Adrenal gland (tissue), 19 donors: ENCODE data around the gene RIBC1. TPM values are rescaled to one million over a fixed set of nuclear protein-coding genes. Genes with fewer than 3 reads are reported as not detected.

Experiments
- DNase-seq, 7 donors: peaks; one replicate each; pipeline ENCODE4 v3.0.0-alpha.2; 2019 to 2020
- H3K27ac ChIP-seq, 5 donors: fragments of 200-600 bp; sonication (generic) in 4 of 5; 1 replicate in 3 of 5; 2 replicates in 2 of 5; pipeline versions ENCODE4 v1.5.1 to v1.8.0; 2016 to 2020; ENCODE audit warnings: mild to moderate bottlenecking in 1 of 5
- H3K27me3 ChIP-seq: fragments of 200-600 bp; 2 replicates; pipeline ENCODE4 v1.8.0; 2021
- H3K36me3 ChIP-seq, 2 donors: fragments of 200-600 bp; replicated peaks in 1 of 2; 1 replicate in 1 of 2; 2 replicates in 1 of 2; pipeline versions ENCODE4 v1.5.1 to v1.8.0; 2018 to 2022
- H3K4me1 ChIP-seq, 2 donors: fragments of 200-600 bp; replicated peaks in 1 of 2; 1 replicate in 1 of 2; 2 replicates in 1 of 2; pipeline versions ENCODE4 v1.5.1 to v1.8.0; 2018 to 2021
- H3K4me3 ChIP-seq, 4 donors: fragments of 200-600 bp; sonication (generic) in 3 of 4; one replicate each; pipeline ENCODE4 v1.5.1; 2016 to 2018
- H3K9me3 ChIP-seq, 3 donors: fragments of 200-600 bp; sonication (generic) in 1 of 3; replicated peaks in 1 of 3; 1 replicate in 2 of 3; 2 replicates in 1 of 3; pipeline versions ENCODE4 v1.5.1 to v1.8.0; 2016 to 2021
- POLR2A ChIP-seq, 2 donors: fragments of 450-650 bp; IDR thresholded peaks; one replicate each; pipeline ENCODE4 v1.6.1; 2017; ENCODE audit warnings: antibody characterized with exemption in 2 of 2, mild to moderate bottlenecking in 2 of 2, moderate library complexity in 1 of 2
- WGBS, 4 donors: extraction: QIAGEN DNeasy Blood & Tissue Kit in 2 of 4; methylation state at CpG; one replicate each; pipeline versions ENCODE4 v1.1.5 to v1.1.7; 2013 to 2017; 5-methylcytosine and 5-hydroxymethylcytosine counted together
- intact Hi-C, 2 donors: fragments of 100-400 bp; cut with DNase I; formaldehyde crosslinking; loops; one replicate each; pipeline versions ENCODE4 v1.14.1 to v1.15.0; 2022 to 2023
- long read RNA-seq, 10 donors: library from polyadenylated mRNA in 3 of 10; unstranded in 2 of 10; stranded (forward) in 1 of 10; transcript quantifications; one replicate each; pipeline ENCODE4 v2.0.0 and lab custom pipeline, GENCODE V29; 2021 to 2026
- polyA plus RNA-seq, 3 donors: library from polyadenylated mRNA; stranded (reverse); fragments of 200-250 nt in 2 of 3; fragments of 350-450 nt in 1 of 3; fragmentation: Illumina TruSeq in 1 of 3; extraction: RNeasy Lipid Tissue Mini Kit (QIAGEN cat#74804) in 1 of 3; gene quantifications; one replicate each; pipeline ENCODE4 v1.2.3, GENCODE V29; 2013 to 2014
- total RNA-seq, 9 donors: library from RNA; depleted of rRNA in 4 of 9; stranded (reverse); fragments of >200 nt in 4 of 9; fragments of 120-200 nt in 1 of 9; fragmentation: NEBNext Ultra II Directional in 1 of 9; extraction: Animal tissue kit (Norgen Biotek cat#: 25700) in 1 of 9; gene quantifications; one replicate each; pipeline versions ENCODE4 v1.1.0 to v1.2.4, GENCODE V29; 2013 to 2023
- TF ChIP-seq, protein P1 (sequence below), 6 experiments: fragments of 450-650 bp in 4 of 6; fragments of 200-600 bp in 2 of 6; sonication (generic) in 1 of 6; IDR thresholded peaks; 1 replicate in 5 of 6; 2 replicates in 1 of 6; pipeline versions ENCODE4 v1.5.1 to v1.8.0; 2016 to 2021; ENCODE audit warnings: antibody characterized with exemption in 6 of 6, mild to moderate bottlenecking in 2 of 6, moderate library complexity in 1 of 6
- donor health status: healthy with polysubstance abuse.
- donor health status: Bipolar disorder and iron deficiency.
- donor health status: DM: yes; HTN: yes; CAD: no.
- donor health status: DM: no; HTN: no; CAD: no.
- donor health status: DM: no; HTN: no; CAD: no.
- donor health status: DM: yes; HTN: yes; CAD: no.

RIBC1 gene
- total RNA-seq, result 1 to 10 TPM in 8 of 9 donors, under 1 TPM in 1; 0.18 to 6.6 (median 3.4) TPM
- polyA plus RNA-seq, result 1 to 10 TPM; 1.9 to 8.6 (median 7.6) TPM
- long read RNA-seq, donor 1, result 0 reads
- long read RNA-seq, donor 2, result 0 reads
- long read RNA-seq, donor 3, result 0 reads
- long read RNA-seq, donor 4, partial matches to known transcripts, result 1 of 5 reads
- long read RNA-seq, donor 4, other reads (novel, unspliced or antisense), result 4 of 5 reads
- long read RNA-seq, donor 5, partial matches to known transcripts, result 1 of 10 reads
- long read RNA-seq, donor 5, other reads (novel, unspliced or antisense), result 9 of 10 reads
- long read RNA-seq, donor 6, partial matches to known transcripts, result 1 of 2 reads
- long read RNA-seq, donor 6, other reads (novel, unspliced or antisense), result 1 of 2 reads
- long read RNA-seq, donor 7, result 0 reads
- long read RNA-seq, donor 8, result 0 reads
- long read RNA-seq, donor 9, result 0 reads
- long read RNA-seq, donor 10, partial matches to known transcripts, result 0 of 1 reads
- long read RNA-seq, donor 10, other reads (novel, unspliced or antisense), result 0 of 1 reads

- no peaks in the 10 kb centered on the region for H3K9me3 ChIP-seq
- TF ChIP-seq, protein P1, sequence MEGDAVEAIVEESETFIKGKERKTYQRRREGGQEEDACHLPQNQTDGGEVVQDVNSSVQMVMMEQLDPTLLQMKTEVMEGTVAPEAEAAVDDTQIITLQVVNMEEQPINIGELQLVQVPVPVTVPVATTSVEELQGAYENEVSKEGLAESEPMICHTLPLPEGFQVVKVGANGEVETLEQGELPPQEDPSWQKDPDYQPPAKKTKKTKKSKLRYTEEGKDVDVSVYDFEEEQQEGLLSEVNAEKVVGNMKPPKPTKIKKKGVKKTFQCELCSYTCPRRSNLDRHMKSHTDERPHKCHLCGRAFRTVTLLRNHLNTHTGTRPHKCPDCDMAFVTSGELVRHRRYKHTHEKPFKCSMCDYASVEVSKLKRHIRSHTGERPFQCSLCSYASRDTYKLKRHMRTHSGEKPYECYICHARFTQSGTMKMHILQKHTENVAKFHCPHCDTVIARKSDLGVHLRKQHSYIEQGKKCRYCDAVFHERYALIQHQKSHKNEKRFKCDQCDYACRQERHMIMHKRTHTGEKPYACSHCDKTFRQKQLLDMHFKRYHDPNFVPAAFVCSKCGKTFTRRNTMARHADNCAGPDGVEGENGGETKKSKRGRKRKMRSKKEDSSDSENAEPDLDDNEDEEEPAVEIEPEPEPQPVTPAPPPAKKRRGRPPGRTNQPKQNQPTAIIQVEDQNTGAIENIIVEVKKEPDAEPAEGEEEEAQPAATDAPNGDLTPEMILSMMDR (IDR thresholded peaks at IDR 0.05), result no peak
- TF ChIP-seq POLR2A (IDR thresholded peaks at IDR 0.05), result peak in 1 of 2 donors; percentile 72
- H3K27me3 ChIP-seq, result no peaks in the 10 kb centered on the region
- DNase-seq, result no peak
- peak within 1 kb of the TSS in 3 of 4 donors; percentile 40 to 83 (median 66) for H3K4me3 ChIP-seq
- no peaks in the 10 kb centered on the region for H3K36me3 ChIP-seq
- H3K4me1 ChIP-seq, result peaks cover 10 to 17% of the 10 kb centered on the region in 2 donors
- 2 to 9% (median 4%) methylated on average over 15 to 17 of the region's 17 CpGs for WGBS, 4 donors
- intact Hi-C loops, result no loop called here
- peak within 1 kb of the TSS in 4 of 5 donors; percentile 89 to 97 (median 92) for H3K27ac ChIP-seq
Measured at GRCh38 chrX:53422861-53423306, at the start of gene RIBC1. TSS of gene RIBC1 (plus strand) at chrX:53422873. CDS start at chrX:53426277, 3,404 bp downstream.

DNA sequence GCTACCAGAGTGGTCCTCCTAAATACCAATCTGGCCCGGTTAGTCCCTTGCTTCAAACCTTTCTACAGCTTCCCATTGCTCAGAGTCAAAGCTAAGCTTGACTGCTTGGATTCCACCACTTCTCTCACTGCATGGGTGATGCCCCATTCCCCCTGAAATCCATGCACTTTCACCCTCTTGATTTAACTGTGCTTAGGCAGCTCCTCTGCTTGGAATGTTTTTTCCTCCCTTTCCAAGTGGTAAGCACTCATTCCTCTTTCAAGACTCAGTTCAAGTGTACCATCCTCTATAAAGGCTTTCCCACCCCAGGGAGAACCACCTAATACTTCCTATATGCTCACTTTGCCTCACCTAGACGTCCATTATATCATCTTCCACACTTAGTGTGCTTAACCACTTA, 49.4 kb upstream of the RIBC1 start:
- H3K4me3 ChIP-seq, result no peak overlapping the region
- no peaks in the 10 kb centered on the region for H3K9me3 ChIP-seq
- WGBS, 4 donors, result 72 to 90% (median 80%) methylated on average over 2 of the region's 2 CpGs
- H3K27me3 ChIP-seq, result no peaks in the 10 kb centered on the region
- intact Hi-C loops, result no loop called here
- no peak for DNase-seq
- H3K4me1 ChIP-seq, result no peaks in the 10 kb centered on the region
- H3K36me3 ChIP-seq, result peaks cover 0 to 7% of the 10 kb centered on the region in 2 donors
- no peak for TF ChIP-seq POLR2A (IDR thresholded peaks at IDR 0.05)
- TF ChIP-seq, protein P1 (IDR thresholded peaks at IDR 0.05), result no peak
- H3K27ac ChIP-seq, result no peak overlapping the region

GRCh38 chrX:53374222-53374820, 48.4 kb upstream of the RIBC1 start:
- Histone ChIP-seq H3K36me3 (peaks cover 0 to 17% of the 10 kb centered on the region in 2 donors), H3K27ac (no peak overlapping the region), H3K9me3 (no peaks in the 10 kb centered on the region), H3K4me1 (no peaks in the 10 kb centered on the region), H3K4me3 (no peak overlapping the region), H3K27me3 (no peaks in the 10 kb centered on the region)
- TF ChIP-seq, protein P1 (IDR thresholded peaks at IDR 0.05), result no peak
- TF ChIP-seq POLR2A (IDR thresholded peaks at IDR 0.05), result no peak
- intact Hi-C loops, result no loop called here
- WGBS, 4 donors, result 82 to 89% (median 86%) methylated on average over 7 of the region's 7 CpGs
- DNase-seq, result peak in 1 of 7 donors; percentile 10

DNA sequence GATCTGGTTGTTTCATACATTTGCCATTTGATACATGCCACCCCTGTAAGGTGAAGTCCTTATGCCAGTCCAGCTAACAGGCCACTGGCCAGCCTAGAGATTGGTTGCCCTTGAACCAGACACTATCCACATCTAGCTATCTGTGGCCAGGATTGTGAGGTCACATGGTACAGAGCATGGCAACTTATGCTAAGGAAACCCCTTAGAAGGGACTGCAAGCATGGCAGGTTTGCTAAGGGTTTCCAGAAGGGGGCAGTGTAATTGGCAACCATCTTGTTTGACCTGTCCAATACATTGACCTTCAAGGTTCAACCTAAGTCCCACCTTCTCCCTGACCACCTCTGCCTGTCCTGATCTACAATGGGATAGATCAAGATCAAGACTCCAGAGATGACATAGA, 47.8 kb upstream of the RIBC1 start:
- no peak for TF ChIP-seq POLR2A (IDR thresholded peaks at IDR 0.05)
- TF ChIP-seq, protein P1 (IDR thresholded peaks at IDR 0.05), result no peak
- H3K4me1 ChIP-seq, result no peaks in the 10 kb centered on the region
- peaks cover 0 to 23% of the 10 kb centered on the region in 2 donors for H3K36me3 ChIP-seq
- H3K4me3 ChIP-seq, result no peak overlapping the region
- no peaks in the 10 kb centered on the region for H3K27me3 ChIP-seq
- H3K27ac ChIP-seq, result no peak overlapping the region
- intact Hi-C loops, result no loop called here
- DNase-seq, result no peak
- no peaks in the 10 kb centered on the region for H3K9me3 ChIP-seq
